Cardiac fibroblast (primary cell): Measurements from ENCODE around the gene SLC6A12.
A peak's percentile ranks its signal among the peaks of the same experiment; 100 is the strongest.

Experiments
- DNase-seq, 2 donors: peaks; one replicate each; pipeline versions ENCODE4 v3.0.0 to v3.0.0-alpha.2; 2010; ENCODE audit warnings: low read depth in 2 of 2
- H3K4me3 ChIP-seq, 2 donors: replicated peaks in 1 of 2; 1 replicate in 1 of 2; 2 replicates in 1 of 2; pipeline ENCODE4 v1.5.1; 2011; ENCODE audit warnings: low read depth in 2 of 2, low read length in 2 of 2, mild to moderate bottlenecking in 2 of 2, moderate library complexity in 1 of 2
- CTCF ChIP-seq: IDR thresholded peaks from one replicate; pipeline ENCODE4 v1.5.1; 2011; ENCODE audit warnings: low read depth, mild to moderate bottlenecking, low read length, inconsistent platforms

Gene SLC6A12

GRCh38 chr12:214003-214741, at the start of gene SLC6A12:
SLC6A12 (minus strand) TSS chr12:214157; CDS start chr12:209986, 4,171 bp downstream.
- no peak within 1 kb of the TSS for H3K4me3 ChIP-seq
- DNase-seq, result no peak
- no peak for TF ChIP-seq CTCF

- no peak overlapping the region for H3K4me3 ChIP-seq
- no peak for TF ChIP-seq CTCF
- peak in 1 of 2 donors; percentile 53 for DNase-seq
These were observed 49.6 kb upstream of the SLC6A12 start for GRCh38 chr12:263574-263973.

GRCh38 chr12:262817-263216, 48.9 kb upstream of the SLC6A12 start, which contains the start of gene SLC6A13:
SLC6A13 (minus strand) TSS chr12:262836; CDS start chr12:260052, 2,784 bp downstream.
- H3K4me3 ChIP-seq, result no peak within 1 kb of the TSS
- no peak for DNase-seq
- no peak for TF ChIP-seq CTCF

GRCh38 chr12:262113-262512, 48.2 kb upstream of the SLC6A12 start:
- H3K4me3 ChIP-seq, result no peak overlapping the region
- TF ChIP-seq CTCF, result no peak

GRCh38 chr12:257521-258321, 43.8 kb upstream of the SLC6A12 start:
- no peak for TF ChIP-seq CTCF
- no peak overlapping the region for H3K4me3 ChIP-seq
- no peak for DNase-seq

More at GRCh38 chr12:262113-262512, 48.2 kb upstream of the SLC6A12 start:
- DNase-seq, result no peak

GRCh38 chr12:256958-257357, 43.0 kb upstream of the SLC6A12 start:
- no peak for TF ChIP-seq CTCF

More at GRCh38 chr12:256958-257357, 43.0 kb upstream of the SLC6A12 start:
- no peak overlapping the region for H3K4me3 ChIP-seq
- no peak for DNase-seq
